Right cardiac atrium (tissue), 5 donors: ENCODE measurements around the gene WNT7B. TPM values are rescaled to one million over a fixed set of nuclear protein-coding genes. Genes with fewer than 3 reads are reported as not detected.
A peak's percentile ranks its signal among the peaks of the same experiment; 100 is the strongest.

ENCODE experiments used
- ATAC-seq, 2 donors: fragments of 200-7000 bp; cut with Tn5 transposase; one replicate each; pipeline versions ENCODE4 v1.8.0 to v1.9.1; 2020; ENCODE audit warnings: moderate library complexity in 2 of 2, mild to moderate bottlenecking in 1 of 2
- DNase-seq, 3 donors: peaks; one replicate each; pipeline ENCODE4 v3.0.0-alpha.2; 2020
- H3K27ac ChIP-seq: one replicate; pipeline ENCODE4 v1.5.1; 2013; ENCODE audit warnings: mild to moderate bottlenecking, low read length, control low read depth, moderate library complexity
- H3K27me3 ChIP-seq: one replicate; pipeline ENCODE4 v1.6.1; 2013; ENCODE audit not compliant: control insufficient read depth, insufficient read depth
- H3K4me1 ChIP-seq: one replicate; pipeline ENCODE4 v1.6.1; 2013; ENCODE audit warnings: low read length; ENCODE audit not compliant: control insufficient read depth, insufficient read depth
- H3K4me3 ChIP-seq: one replicate; pipeline ENCODE4 v1.5.1; 2013; ENCODE audit warnings: low read length, control low read depth
- H3K9me3 ChIP-seq: one replicate; pipeline ENCODE4 v1.6.1; 2013; ENCODE audit warnings: low read length; ENCODE audit not compliant: control insufficient read depth
- WGBS: extraction: QIAGEN DNeasy Blood & Tissue Kit; methylation state at CpG from one replicate; pipeline ENCODE4 v1.1.7; 2013; 5-methylcytosine and 5-hydroxymethylcytosine counted together
- intact Hi-C, 4 donors: fragments of 100-400 bp; cut with DNase I; formaldehyde crosslinking; loops; one replicate each; pipeline versions ENCODE4 v1.11.0 to v1.14.0; 2022 to 2023
- polyA plus RNA-seq: library from polyadenylated mRNA; stranded (reverse); fragments of 200-250 nt; gene quantifications from one replicate; pipeline ENCODE4 v1.2.3, GENCODE V29; 2013
- total RNA-seq, 4 donors: library from RNA; stranded (reverse); fragmentation: NEBNext Ultra II Directional; extraction: Animal tissue kit (Norgen Biotek cat#: 25700); gene quantifications; one replicate each; pipeline ENCODE4 v1.2.1, GENCODE V29; 2021
- donor health status: healthy with polysubstance abuse.
- donor health status: DM: no; HTN: yes; CAD: no.
- donor health status: DM: no; HTN: no; CAD: no.
- donor health status: DM: no; HTN: yes; CAD: no; lungs with severe emphysema.
- donor health status: DM: yes; HTN: yes; CAD: no.

Gene WNT7B
- total and polyA plus RNA-seq, 5 donors = not detected

DNA sequence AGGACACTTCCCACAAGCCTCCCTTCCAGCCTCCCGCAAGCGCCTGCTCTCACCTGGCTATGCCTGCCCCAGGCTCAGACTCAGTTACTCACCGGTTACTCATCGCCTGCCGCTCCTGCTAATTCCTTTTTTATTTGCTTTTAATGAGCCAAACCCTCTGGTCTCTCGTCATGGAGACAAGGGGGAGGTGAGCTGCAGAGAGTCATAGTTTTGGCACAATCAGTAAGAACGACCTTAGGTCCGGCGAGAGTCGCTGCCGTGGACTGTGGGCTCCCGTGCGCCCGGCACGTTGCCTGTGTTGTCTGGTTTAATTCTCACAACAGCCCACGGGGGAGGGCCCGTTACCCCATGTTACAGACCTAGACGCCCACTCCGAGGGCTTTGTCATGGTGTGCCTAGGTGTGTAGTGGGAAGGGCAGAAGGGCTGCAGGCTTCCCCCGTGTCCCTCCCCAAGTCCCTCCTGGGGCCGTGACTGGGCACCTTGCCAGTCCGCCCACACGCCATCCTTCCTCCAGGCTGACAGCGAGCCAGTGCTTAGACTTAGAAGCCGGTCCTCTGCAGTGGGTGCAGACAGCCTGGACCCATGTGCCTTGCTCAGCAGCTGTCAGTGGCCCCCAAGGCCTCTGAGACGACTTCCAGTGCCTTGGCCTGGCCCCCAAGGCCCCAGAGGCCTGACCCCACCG, 42.2 kb downstream of the WNT7B start:
- no peaks in the 10 kb centered on the region for H3K9me3 ChIP-seq
- no peak overlapping the region for H3K4me3 ChIP-seq
- 30% methylated on average over 27 of the region's 27 CpGs for WGBS
- no peak overlapping the region for H3K27ac ChIP-seq
- H3K4me1 ChIP-seq = no peaks in the 10 kb centered on the region
- no peaks in the 10 kb centered on the region for H3K27me3 ChIP-seq
- intact Hi-C loops = no loop called here
- peak in 1 of 3 donors; percentile 66 for DNase-seq
- no peak for ATAC-seq

DNA sequence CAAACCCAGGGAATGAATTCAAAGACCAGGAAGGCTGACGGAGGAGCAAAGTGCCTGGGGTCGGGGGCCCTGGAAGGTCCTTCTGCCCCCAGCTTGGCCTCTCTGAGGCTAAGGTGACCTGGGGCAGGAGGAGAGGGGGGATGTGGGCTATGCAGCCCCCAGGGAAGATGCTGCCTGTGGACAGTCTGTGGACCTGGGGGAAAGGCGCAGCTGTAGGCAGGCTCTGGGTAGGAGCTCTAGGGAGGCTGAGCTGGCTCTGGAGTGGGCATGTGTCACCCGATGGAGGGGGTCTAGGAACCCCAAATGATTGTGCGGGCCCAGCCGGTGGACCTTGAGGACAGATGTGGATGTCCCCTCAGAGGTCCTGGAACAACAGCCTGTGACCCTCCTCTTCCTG, 42.8 kb downstream of the WNT7B start:
- 66% methylated on average over 6 of the region's 6 CpGs for WGBS
- no peaks in the 10 kb centered on the region for H3K9me3 ChIP-seq
- no peaks in the 10 kb centered on the region for H3K4me1 ChIP-seq
- no peak for DNase-seq
- intact Hi-C loops = no loop called here
- no peak overlapping the region for H3K27ac ChIP-seq
- no peaks in the 10 kb centered on the region for H3K27me3 ChIP-seq
- no peak overlapping the region for H3K4me3 ChIP-seq
- ATAC-seq = no peak

DNA sequence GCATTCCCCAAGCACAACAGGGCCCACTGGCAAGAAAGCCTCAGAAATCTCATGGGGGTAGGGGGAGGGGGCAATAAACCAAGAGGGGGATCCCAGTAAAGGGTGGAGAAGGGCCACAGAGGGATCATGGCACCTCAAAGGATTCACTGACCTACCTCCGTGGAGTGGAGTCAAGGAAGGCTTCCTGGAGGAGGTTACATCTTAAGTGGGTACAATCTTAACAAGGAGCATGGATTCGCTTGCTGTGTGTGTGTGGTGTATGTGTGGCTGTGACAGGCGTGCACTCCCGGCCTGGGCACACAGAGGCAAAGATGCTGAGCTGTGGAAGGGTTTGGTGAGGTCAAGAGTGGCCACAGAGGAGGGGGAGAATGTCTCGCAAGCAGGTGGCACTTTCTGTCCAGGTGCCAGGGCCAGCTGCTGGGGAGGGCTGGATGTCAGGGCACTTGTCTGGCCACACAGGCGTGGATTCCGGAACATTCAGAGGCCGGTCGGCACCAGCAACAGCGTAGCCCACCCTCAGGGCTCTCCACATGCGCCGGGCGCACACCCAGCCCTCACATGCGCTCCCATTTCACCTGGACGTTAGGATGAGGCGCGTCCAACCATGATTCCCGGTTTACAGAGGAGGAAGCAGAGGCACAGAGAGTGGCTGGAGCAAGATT, 43.3 kb downstream of the WNT7B start:
- Histone ChIP-seq H3K27me3 (no peaks in the 10 kb centered on the region), H3K27ac (no peak overlapping the region), H3K9me3 (no peaks in the 10 kb centered on the region), H3K4me1 (no peaks in the 10 kb centered on the region), H3K4me3 (no peak overlapping the region)
- 85% methylated on average over 18 of the region's 18 CpGs for WGBS
- intact Hi-C loops = no loop called here
- ATAC-seq = no peak
- no peak for DNase-seq

DNA sequence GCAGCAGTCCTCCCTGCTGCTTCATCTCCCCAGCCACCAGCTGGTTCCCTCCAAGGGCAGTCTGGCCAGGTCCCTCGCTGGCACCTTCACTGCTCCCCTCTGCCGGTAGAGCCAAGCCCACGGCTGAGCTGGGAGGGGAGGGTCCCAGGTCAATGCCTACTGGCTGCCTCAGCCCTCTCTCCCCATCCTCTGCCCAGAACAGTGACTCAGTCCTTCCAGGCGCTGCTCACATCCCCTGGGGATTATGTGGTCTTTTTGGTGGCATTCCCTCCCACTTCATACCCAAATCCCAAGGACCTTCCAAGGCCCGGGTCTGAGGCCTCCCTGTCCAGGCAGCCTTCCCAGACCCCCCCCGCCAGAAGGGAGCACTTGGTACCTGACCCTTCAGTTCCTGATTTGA, 44.9 kb downstream of the WNT7B start:
- no peaks in the 10 kb centered on the region for H3K9me3 ChIP-seq
- H3K4me1 ChIP-seq = no peaks in the 10 kb centered on the region
- DNase-seq (peak in 1 of 3 donors; percentile 18), ATAC-seq (no peak)
- H3K27ac ChIP-seq = no peak overlapping the region
- H3K27me3 ChIP-seq = no peaks in the 10 kb centered on the region
- WGBS = 75% methylated on average over 6 of the region's 6 CpGs
- no peak overlapping the region for H3K4me3 ChIP-seq
- intact Hi-C loops = no loop called here

DNA sequence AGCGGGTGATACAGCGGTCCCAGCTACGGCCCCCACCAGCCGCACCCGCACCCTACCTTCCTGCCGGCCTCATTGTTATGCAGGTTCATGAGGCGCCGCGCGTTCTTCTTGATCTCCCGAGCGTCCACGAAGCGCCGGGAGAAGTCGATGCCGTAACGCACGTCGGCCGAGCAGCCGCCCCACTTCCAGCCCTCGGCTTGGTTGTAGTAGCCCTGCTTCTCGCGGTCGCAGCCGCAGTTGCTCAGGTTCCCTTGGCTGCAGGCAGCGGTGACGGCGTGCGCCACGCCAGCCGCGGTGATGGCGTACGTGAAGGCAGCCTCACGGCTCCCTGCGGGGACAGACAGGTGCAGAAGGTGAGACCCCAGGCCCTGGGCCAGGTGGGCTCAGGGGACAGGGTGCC, 45.9 kb downstream of the WNT7B start:
- H3K4me1 ChIP-seq = no peaks in the 10 kb centered on the region
- H3K9me3 ChIP-seq = no peaks in the 10 kb centered on the region
- 80% methylated on average over 38 of the region's 38 CpGs for WGBS
- H3K27me3 ChIP-seq = no peaks in the 10 kb centered on the region
- H3K27ac ChIP-seq = no peak overlapping the region
- ATAC-seq (no peak), DNase-seq (peak in 1 of 3 donors; percentile 37)
- no peak overlapping the region for H3K4me3 ChIP-seq
- intact Hi-C loops = no loop called here

DNA sequence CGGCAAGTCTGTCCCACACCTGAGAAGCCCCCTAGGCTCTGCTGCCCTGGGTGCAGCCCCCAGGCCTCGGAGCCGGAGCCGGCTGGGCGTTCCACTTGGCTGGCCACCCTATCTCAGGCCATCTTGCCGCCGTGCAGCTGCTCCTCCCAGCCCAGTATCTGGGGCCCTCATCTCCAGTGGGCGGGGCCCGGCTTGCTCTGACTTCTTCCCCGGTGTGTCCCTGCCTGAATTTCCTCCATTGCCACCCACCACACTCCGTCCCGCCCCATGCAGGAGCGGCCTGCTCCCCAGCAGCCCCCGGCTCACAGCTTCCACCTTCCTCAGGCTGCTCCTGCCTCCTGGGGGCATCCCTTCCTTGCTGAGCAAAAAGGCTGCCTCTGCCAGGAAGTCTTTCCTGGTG, 46.6 kb downstream of the WNT7B start:
- no peak overlapping the region for H3K27ac ChIP-seq
- no peaks in the 10 kb centered on the region for H3K4me1 ChIP-seq
- WGBS = 67% methylated on average over 14 of the region's 14 CpGs
- no peaks in the 10 kb centered on the region for H3K27me3 ChIP-seq
- DNase-seq (peak in 1 of 3 donors; percentile 20), ATAC-seq (no peak)
- intact Hi-C loops = no loop called here
- no peaks in the 10 kb centered on the region for H3K9me3 ChIP-seq
- no peak overlapping the region for H3K4me3 ChIP-seq

DNA sequence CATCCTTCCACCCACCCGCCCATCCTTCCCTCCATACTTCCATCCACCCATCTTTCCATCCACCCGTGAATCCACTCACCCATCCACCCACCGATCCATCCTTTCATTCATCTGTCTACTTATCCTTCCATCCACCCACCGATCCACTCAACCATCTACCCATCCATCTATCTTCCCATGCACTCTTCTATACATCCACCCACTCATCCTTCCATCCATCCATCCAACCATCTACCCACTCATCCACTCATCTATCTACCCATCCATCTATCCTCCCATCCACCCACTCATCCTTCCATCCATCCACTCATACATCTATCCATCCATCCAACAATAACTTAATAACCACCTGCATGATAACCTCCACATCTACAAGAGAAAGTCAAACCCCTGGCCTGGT, 47.3 kb downstream of the WNT7B start:
- WGBS = 95% methylated on average over 4 of the region's 4 CpGs
- no peaks in the 10 kb centered on the region for H3K27me3 ChIP-seq
- ATAC-seq = no peak
- intact Hi-C loops = no loop called here
- no peak overlapping the region for H3K4me3 ChIP-seq
- no peaks in the 10 kb centered on the region for H3K9me3 ChIP-seq
- DNase-seq = no peak
- no peak overlapping the region for H3K27ac ChIP-seq
- no peaks in the 10 kb centered on the region for H3K4me1 ChIP-seq

DNA sequence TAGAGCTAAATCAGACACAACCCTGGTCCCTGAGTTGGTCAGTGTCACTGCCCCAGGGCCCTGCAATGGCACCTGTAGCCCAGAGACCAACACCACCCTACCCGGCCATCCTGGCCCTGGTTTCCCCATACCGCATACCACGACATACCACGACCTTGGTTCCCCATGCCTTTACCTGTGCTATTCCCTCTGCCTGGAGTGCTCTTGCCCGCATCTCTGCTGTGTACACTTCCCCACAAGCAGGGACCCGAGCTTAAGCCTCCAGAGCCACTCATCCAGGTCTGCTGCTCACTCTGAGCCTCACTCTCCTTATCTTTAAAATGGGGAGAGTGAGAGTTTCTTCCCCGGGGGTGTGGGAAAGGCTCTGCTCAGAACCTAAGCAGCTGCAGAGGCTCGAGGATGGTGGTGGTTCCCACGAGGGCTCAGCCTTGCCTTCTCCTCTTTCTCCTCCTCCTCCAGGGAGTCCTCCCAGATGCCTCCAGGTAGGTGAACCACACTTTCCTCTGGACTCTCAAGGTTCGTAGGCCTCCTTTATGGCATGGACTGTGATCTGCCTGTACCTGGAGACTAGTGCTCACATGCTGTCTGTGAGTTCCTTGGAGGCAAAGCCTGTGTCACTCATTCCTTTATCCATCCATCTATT, 48.1 kb downstream of the WNT7B start:
- Histone ChIP-seq H3K9me3 (no peaks in the 10 kb centered on the region), H3K4me1 (no peaks in the 10 kb centered on the region), H3K4me3 (no peak overlapping the region), H3K27ac (no peak overlapping the region), H3K27me3 (no peaks in the 10 kb centered on the region)
- intact Hi-C loops = no loop called here
- 78% methylated on average over 10 of the region's 10 CpGs for WGBS
- DNase-seq (no peak), ATAC-seq (no peak)

DNA sequence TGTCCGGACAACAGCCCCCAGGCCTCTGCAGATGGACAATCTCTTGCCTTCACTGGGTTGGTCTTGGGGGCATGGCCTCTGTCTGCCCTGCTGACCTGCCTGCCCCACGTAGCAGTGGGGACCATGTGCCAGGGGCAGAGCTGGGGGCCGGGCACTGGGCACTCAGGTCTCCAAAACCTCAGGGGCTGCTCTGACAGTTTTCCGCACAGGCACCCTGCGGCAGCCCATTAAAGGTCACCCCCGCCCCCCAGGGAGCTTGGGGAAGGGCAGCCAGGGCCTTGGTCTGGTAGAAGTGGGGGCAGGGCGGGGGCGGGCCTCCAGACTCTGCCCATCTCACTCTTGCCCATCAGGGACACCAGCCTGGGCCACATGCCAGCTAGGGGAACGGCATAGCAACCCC, 49.9 kb downstream of the WNT7B start:
- WGBS = 86% methylated on average over 9 of the region's 9 CpGs
- ATAC-seq = no peak
- DNase-seq = no peak
- Histone ChIP-seq H3K4me3 (no peak overlapping the region), H3K27me3 (no peaks in the 10 kb centered on the region), H3K4me1 (no peaks in the 10 kb centered on the region), H3K27ac (no peak overlapping the region), H3K9me3 (no peaks in the 10 kb centered on the region)
- intact Hi-C loops = no loop called here

DNA sequence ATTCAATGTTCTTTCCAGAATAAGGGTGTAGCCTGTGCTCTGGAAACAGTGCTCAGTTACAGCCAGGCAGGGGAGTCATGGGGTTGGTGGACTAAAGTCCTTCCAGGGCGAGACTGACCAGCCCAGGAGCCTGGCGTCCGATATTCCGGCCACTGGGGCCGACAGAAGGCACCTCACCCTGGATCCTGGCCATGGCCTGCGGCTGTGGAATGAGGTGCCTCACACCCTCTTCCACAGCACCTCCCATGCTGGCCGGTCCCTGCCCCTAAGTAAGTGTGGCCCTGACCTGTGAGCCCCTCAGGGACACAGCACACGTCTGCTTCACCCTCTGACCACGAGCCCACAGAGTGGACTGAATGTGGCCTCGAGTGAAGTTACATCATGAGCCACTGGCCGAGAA, 50.5 kb downstream of the WNT7B start:
- no peak for ATAC-seq
- DNase-seq = no peak
- Histone ChIP-seq H3K27ac (no peak overlapping the region), H3K4me1 (no peaks in the 10 kb centered on the region), H3K9me3 (no peaks in the 10 kb centered on the region), H3K27me3 (no peaks in the 10 kb centered on the region), H3K4me3 (no peak overlapping the region)
- intact Hi-C loops = no loop called here
- WGBS = 88% methylated on average over 11 of the region's 11 CpGs

DNA sequence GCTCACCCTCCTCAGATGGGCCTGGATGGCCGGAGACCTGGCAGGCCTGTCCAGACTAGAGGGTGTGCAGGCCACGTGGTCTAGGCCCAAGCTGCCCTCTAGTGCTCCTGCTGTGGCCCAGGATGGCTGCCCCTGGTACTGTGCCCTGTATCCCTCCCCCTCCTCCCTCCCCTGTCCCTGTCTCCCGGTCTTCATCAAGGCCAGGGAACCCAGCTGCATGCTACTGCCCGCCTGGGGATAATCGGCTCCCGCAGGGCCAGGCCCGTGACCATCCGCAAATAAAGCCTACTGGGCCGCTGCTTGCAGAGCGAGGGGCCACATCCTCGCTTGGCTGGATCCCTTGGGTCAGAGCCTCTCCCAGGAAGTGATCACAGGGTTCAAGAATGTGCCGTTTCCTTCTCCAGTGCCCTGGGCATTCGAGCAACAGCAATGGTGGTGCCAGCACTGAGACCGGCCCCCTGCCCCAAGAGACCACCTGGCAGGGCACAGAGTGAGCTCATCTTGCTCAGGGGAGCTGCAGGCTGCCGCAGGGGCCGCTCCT, 51.1 kb downstream of the WNT7B start:
- Histone ChIP-seq H3K27me3 (no peaks in the 10 kb centered on the region), H3K4me1 (no peaks in the 10 kb centered on the region), H3K27ac (no peak overlapping the region), H3K9me3 (no peaks in the 10 kb centered on the region), H3K4me3 (no peak overlapping the region)
- ATAC-seq (peak in 1 of 2 donors; percentile 28), DNase-seq (no peak)
- intact Hi-C loops = no loop called here
- 85% methylated on average over 16 of the region's 16 CpGs for WGBS
